HCT116 (cell line): ENCODE measurements around the gene AAMP. TPM values are rescaled to one million over a fixed set of nuclear protein-coding genes. Genes with fewer than 3 reads are reported as not detected.

ENCODE experiments used
- ATAC-seq: fragments of 200-7000 bp; cut with Tn5 transposase; 2 replicates; pipeline ENCODE4 v1.9.1; 2020; ENCODE audit warnings: mild to moderate bottlenecking, moderate library complexity
- BruUV-seq: library from RNA; stranded (reverse); fragments of 400-500 nt; replicated peaks from 2 replicates; lab custom pipeline; 2021; lab: Mats Ljungman, UMichigan
- CTCF ChIA-PET: fragments of 300-600 bp; sonication (Branson Sonifier 250); formaldehyde crosslinking; loops from one replicate; lab custom pipeline; 2021; ENCODE audit warnings: antibody characterized with exemption; lab: Charles Lee
- POLR2A ChIA-PET: fragments of 300-600, 350-600 bp; sonication (Branson Sonifier 250); formaldehyde crosslinking; loops from one replicate; lab custom pipeline; 2021; ENCODE audit warnings: antibody characterized with exemption; lab: Charles Lee
- RAD21 ChIA-PET, 2 experiments: fragments of 300-600 bp; sonication (Branson Sonifier 250); formaldehyde crosslinking; loops; one replicate each; lab custom pipeline; 2023; ENCODE audit warnings: low total read pairs in 2 of 2; ENCODE audit not compliant: uncharacterized antibody in 2 of 2, unreplicated experiment in 2 of 2, low non-redundant PET in 1 of 2; lab: Charles Lee
- DNase-seq: peaks from one replicate; pipeline ENCODE4 v3.0.0-alpha.2; 2010; ENCODE audit warnings: low read depth, low spot score
- H2AFZ ChIP-seq: fragments of 200-600 bp; shearing (Covaris generic), sonication (generic); 2 replicates; pipeline ENCODE4 v1.6.1; 2017; ENCODE audit warnings: low read depth, mixed run types, mixed read lengths, antibody characterized with exemption, low read length; ENCODE audit not compliant: poor library complexity, severe bottlenecking
- H3K27ac ChIP-seq: 2 replicates; pipeline ENCODE4 v1.5.1; 2012; ENCODE audit warnings: low read depth, low read length
- H3K27me3 ChIP-seq: fragments of 200-600 bp; sonication (generic); 2 replicates; pipeline ENCODE4 v1.6.1; 2016; ENCODE audit warnings: mixed run types, low read length, mixed read lengths; ENCODE audit not compliant: insufficient read depth
- H3K36me3 ChIP-seq, 2 experiments: fragments of 200-500 bp in 1 of 2; fragments of 200-600 bp in 1 of 2; sonication (Bioruptor generic) in 1 of 2; sonication (generic) in 1 of 2; 2 replicates each; pipeline versions ENCODE4 v1.5.1 to v1.6.1; 2014 to 2016; ENCODE audit warnings: low read length in 2 of 2, inconsistent platforms in 1 of 2, mixed read lengths in 1 of 2, mixed run types in 1 of 2; ENCODE audit not compliant: insufficient read depth in 2 of 2, control insufficient read depth in 1 of 2
- H3K4me1 ChIP-seq, 2 experiments: fragments of 200-600 bp in 1 of 2; sonication (generic) in 1 of 2; 2 replicates each; pipeline versions ENCODE4 v1.5.1 to v1.6.1; 2012 to 2017; ENCODE audit warnings: low read length in 2 of 2, inconsistent platforms in 1 of 2, mild to moderate bottlenecking in 1 of 2, mixed read lengths in 1 of 2, mixed run types in 1 of 2, moderate library complexity in 1 of 2; ENCODE audit not compliant: insufficient read depth in 2 of 2, control insufficient read depth in 1 of 2
- H3K4me2 ChIP-seq: fragments of 200-600 bp; sonication (generic); 2 replicates; pipeline ENCODE4 v1.6.1; 2017; ENCODE audit warnings: mixed run types, low read length, mixed read lengths
- H3K4me3 ChIP-seq, 2 experiments: fragments of 200-600 bp in 1 of 2; sonication (generic) in 1 of 2; replicated peaks in 1 of 2; 2 replicates each; pipeline ENCODE4 v1.5.1; 2011 to 2016; ENCODE audit warnings: low read length in 2 of 2, control low read depth in 1 of 2, low read depth in 1 of 2, mild to moderate bottlenecking in 1 of 2, mixed read lengths in 1 of 2, mixed run types in 1 of 2
- H3K79me2 ChIP-seq: fragments of 200-600 bp; sonication (generic); 2 replicates; pipeline ENCODE4 v1.6.1; 2017; ENCODE audit warnings: mild to moderate bottlenecking, mixed run types, low read length, moderate library complexity, mixed read lengths; ENCODE audit not compliant: insufficient read depth
- H3K9ac ChIP-seq: fragments of 200-600 bp; sonication (generic); 2 replicates; pipeline ENCODE4 v1.6.1; 2016; ENCODE audit warnings: low read length, mixed read lengths
- H3K9me2 ChIP-seq: fragments of 200-600 bp; sonication (generic), shearing (Covaris generic); 2 replicates; pipeline ENCODE4 v1.6.1; 2017; ENCODE audit warnings: mixed run types, mild to moderate bottlenecking, moderate library complexity; ENCODE audit not compliant: insufficient read depth
- H3K9me3 ChIP-seq, 2 experiments: fragments of 200-500 bp in 1 of 2; fragments of 200-600 bp in 1 of 2; sonication (Bioruptor generic) in 1 of 2; sonication (generic) in 1 of 2; 2 replicates each; pipeline ENCODE4 v1.6.1; 2014 to 2017; ENCODE audit warnings: low read length in 2 of 2, mixed read lengths in 2 of 2, inconsistent platforms in 1 of 2, low read depth in 1 of 2, mild to moderate bottlenecking in 1 of 2, mixed run types in 1 of 2, moderate library complexity in 1 of 2; ENCODE audit not compliant: control insufficient read depth in 1 of 2, insufficient read depth in 1 of 2
- H4K20me1 ChIP-seq: fragments of 200-600 bp; sonication (generic), shearing (Covaris generic); 2 replicates; pipeline ENCODE4 v1.6.1; 2017; ENCODE audit warnings: mixed run types, mild to moderate bottlenecking, moderate library complexity; ENCODE audit not compliant: insufficient read depth
- CBX3 ChIP-seq: IDR thresholded peaks from 2 replicates; pipeline ENCODE4 v1.6.1; 2012; ENCODE audit warnings: low read depth
- ELF1 ChIP-seq: IDR thresholded peaks from 2 replicates; pipeline ENCODE4 v1.6.1; 2012; ENCODE audit warnings: low read depth, borderline replicate concordance
- EZH2 ChIP-seq: fragments of 200-600 bp; sonication (generic); IDR thresholded peaks from 2 replicates; pipeline ENCODE4 v1.6.1; 2017; ENCODE audit warnings: antibody characterized with exemption, mixed run types
- EZH2phosphoT487 ChIP-seq: fragments of 200-600 bp; IDR thresholded peaks from 2 replicates; pipeline ENCODE4 v1.6.1; 2018; ENCODE audit warnings: antibody characterized with exemption, borderline replicate concordance
- FOSL1 ChIP-seq: IDR thresholded peaks from 2 replicates; pipeline ENCODE4 v1.6.1; 2012; ENCODE audit warnings: low read depth
- SRF ChIP-seq: IDR thresholded peaks from 2 replicates; pipeline ENCODE4 v1.6.1; 2012; ENCODE audit warnings: low read depth
- intact Hi-C: fragments of 100-400 bp; cut with micrococcal nuclease; formaldehyde crosslinking; loops from 2 replicates; pipeline ENCODE4 v1.10.0; 2022
- total RNA-seq: library from RNA; stranded (reverse); gene quantifications from one replicate; pipeline ENCODE4 v1.2.1, GENCODE V29; 2021; ENCODE audit not compliant: unreplicated experiment
- TF ChIP-seq, protein P1 (sequence below), 3 experiments: fragments of 200-600 bp in 1 of 3; sonication (generic) in 1 of 3; IDR thresholded peaks in 2 of 3; conservative IDR thresholded peaks in 1 of 3; 2 replicates each; pipeline ENCODE4 v1.5.1; 2012 to 2017; ENCODE audit warnings: low read depth in 2 of 3, low read length in 2 of 3, antibody characterized with exemption in 1 of 3, borderline replicate concordance in 1 of 3, control low read depth in 1 of 3, mild to moderate bottlenecking in 1 of 3, mixed read lengths in 1 of 3, mixed run types in 1 of 3, moderate library complexity in 1 of 3; ENCODE audit not compliant: insufficient read depth in 1 of 3
- TF ChIP-seq, protein P2 (sequence below): IDR thresholded peaks from 2 replicates; pipeline ENCODE4 v1.6.1; 2012
- TF ChIP-seq, protein P3 (sequence below): IDR thresholded peaks from 2 replicates; pipeline ENCODE4 v1.6.1; 2011; ENCODE audit warnings: mild to moderate bottlenecking, low read length, moderate library complexity; ENCODE audit not compliant: insufficient replicate concordance; ENCODE audit errors: extremely low read depth
- TF ChIP-seq, protein P4 (sequence below): IDR thresholded peaks from 2 replicates; pipeline ENCODE4 v1.6.1; 2012

Gene AAMP
- total RNA-seq, 1 experiment from 2014 or later, result 111 TPM

DNA sequence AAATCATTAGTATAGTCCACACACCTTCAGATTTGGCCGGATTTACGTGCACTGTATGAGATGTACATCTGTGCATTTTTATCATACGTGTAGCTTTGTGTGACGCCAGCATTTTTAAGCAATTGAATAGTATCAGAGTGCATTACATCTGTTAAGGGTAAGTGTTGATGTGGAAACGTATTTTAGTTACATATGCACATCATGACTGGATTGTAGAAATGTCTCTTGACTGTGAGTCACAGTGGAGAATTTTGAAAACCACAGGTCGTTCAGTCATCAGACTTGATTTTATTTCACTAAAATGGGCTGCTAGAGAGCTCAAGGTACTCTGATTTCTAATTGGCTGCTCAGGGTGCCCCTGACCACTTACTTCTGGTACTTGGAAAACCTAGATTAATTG is 14.5 kb downstream of the AAMP start:
- ATAC-seq (no peak), DNase-seq (no peak)
- H4K20me1 ChIP-seq, result no peaks in the 10 kb centered on the region
- H3K27ac ChIP-seq, result no peak overlapping the region
- H3K79me2 ChIP-seq, result no peaks in the 10 kb centered on the region
- H3K27me3 ChIP-seq, result no peaks in the 10 kb centered on the region
- H3K4me2 ChIP-seq, result no peak overlapping the region
- H3K36me3 ChIP-seq, result peaks cover 31 to 40% of the 10 kb centered on the region in 2 experiments; a peak in 3 of 4 replicates
- ChIA-PET RAD21 (no interaction called here), CTCF (interaction anchor here (2.2 kb wide), 1 partner anchor 18 kb away, joined by 5 read pairs; no protein-coding TSS in a partner anchor)
- no peaks in the 10 kb centered on the region for H3K9me3 ChIP-seq
- no peaks in the 10 kb centered on the region for H3K9me2 ChIP-seq
- intact Hi-C loops, result loop anchor here (5.0 kb wide), 1 partner anchor 68 kb away; no protein-coding TSS in a partner anchor
- H3K4me1 ChIP-seq, result no peaks in the 10 kb centered on the region; a peak in 1 of 4 replicates
- H3K9ac ChIP-seq, result no peak overlapping the region
- no peak overlapping the region for H2AFZ ChIP-seq
- TF ChIP-seq EZH2phosphoT487, result no peak
- TF ChIP-seq, protein P1, sequence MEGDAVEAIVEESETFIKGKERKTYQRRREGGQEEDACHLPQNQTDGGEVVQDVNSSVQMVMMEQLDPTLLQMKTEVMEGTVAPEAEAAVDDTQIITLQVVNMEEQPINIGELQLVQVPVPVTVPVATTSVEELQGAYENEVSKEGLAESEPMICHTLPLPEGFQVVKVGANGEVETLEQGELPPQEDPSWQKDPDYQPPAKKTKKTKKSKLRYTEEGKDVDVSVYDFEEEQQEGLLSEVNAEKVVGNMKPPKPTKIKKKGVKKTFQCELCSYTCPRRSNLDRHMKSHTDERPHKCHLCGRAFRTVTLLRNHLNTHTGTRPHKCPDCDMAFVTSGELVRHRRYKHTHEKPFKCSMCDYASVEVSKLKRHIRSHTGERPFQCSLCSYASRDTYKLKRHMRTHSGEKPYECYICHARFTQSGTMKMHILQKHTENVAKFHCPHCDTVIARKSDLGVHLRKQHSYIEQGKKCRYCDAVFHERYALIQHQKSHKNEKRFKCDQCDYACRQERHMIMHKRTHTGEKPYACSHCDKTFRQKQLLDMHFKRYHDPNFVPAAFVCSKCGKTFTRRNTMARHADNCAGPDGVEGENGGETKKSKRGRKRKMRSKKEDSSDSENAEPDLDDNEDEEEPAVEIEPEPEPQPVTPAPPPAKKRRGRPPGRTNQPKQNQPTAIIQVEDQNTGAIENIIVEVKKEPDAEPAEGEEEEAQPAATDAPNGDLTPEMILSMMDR (IDR thresholded peaks at IDR 0.05 in 2 of 3, conservative IDR thresholded peaks at IDR 0.05 in 1 of 3; ENCODE audit: borderline replicate concordance in 1 of 3, insufficient read depth in 1 of 3, low read depth in 2 of 3, low read length in 2 of 3), result no peak
- TF ChIP-seq, protein P2, sequence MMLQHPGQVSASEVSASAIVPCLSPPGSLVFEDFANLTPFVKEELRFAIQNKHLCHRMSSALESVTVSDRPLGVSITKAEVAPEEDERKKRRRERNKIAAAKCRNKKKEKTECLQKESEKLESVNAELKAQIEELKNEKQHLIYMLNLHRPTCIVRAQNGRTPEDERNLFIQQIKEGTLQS, result no peak
- TF ChIP-seq CBX3, result no peak
- no peak for TF ChIP-seq EZH2
- TF ChIP-seq, protein P3, sequence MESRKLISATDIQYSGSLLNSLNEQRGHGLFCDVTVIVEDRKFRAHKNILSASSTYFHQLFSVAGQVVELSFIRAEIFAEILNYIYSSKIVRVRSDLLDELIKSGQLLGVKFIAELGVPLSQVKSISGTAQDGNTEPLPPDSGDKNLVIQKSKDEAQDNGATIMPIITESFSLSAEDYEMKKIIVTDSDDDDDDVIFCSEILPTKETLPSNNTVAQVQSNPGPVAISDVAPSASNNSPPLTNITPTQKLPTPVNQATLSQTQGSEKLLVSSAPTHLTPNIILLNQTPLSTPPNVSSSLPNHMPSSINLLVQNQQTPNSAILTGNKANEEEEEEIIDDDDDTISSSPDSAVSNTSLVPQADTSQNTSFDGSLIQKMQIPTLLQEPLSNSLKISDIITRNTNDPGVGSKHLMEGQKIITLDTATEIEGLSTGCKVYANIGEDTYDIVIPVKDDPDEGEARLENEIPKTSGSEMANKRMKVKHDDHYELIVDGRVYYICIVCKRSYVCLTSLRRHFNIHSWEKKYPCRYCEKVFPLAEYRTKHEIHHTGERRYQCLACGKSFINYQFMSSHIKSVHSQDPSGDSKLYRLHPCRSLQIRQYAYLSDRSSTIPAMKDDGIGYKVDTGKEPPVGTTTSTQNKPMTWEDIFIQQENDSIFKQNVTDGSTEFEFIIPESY, result no peak
- no peak for TF ChIP-seq FOSL1
- TF ChIP-seq ELF1, result no peak
- TF ChIP-seq, protein P4, sequence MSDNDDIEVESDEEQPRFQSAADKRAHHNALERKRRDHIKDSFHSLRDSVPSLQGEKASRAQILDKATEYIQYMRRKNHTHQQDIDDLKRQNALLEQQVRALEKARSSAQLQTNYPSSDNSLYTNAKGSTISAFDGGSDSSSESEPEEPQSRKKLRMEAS, result no peak
- TF ChIP-seq SRF, result no peak
- TF ChIP-seq, all 23 proteins: peak for 0
- no peak overlapping the region for H3K4me3 ChIP-seq
- no TSS peak for BruUV-seq
- POLR2A ChIA-PET, result no interaction called here
